ENCODE data around the gene CDH13.

CDH13 gene

DNA sequence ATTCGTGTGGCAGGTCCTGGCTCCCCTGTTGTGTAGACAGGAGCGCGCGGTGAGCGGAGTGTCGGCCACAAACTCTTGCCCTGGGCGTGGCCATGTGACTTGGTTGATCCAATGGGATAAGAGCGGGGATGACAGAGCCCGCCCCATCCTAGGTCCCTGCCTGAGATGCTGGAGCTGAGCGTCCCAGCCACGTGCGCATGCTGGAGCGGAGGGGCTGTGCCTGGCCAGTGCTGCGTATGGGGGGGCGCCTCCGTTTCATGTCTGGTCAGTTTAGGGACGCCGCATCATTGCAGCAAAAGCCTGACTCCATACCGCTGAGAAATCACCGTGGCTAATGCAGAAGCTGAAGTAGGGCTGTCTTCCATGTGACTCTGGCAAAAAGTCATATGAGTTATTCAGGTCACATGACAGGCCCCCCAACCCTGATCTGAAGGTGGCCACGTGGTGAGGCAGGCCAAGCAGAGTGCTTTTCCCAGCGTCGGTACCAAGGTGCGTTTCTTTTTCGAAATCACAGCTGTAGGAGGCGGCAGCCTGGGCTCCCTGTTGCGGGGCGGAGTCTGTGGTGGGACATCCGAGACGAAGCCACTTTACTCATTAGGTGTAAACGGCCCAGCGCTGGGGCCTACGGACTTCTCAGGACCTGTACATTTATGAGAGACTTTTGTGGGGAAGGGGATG lies 1203.5 kb downstream of the CDH13 start:
- DNase-seq (ENCODE audit: low read depth in 2 of 2): no peak

GRCh38 chr16:83830769-83831455 lies 1204.1 kb downstream of the CDH13 start:
- no peak for DNase-seq (ENCODE audit: low read depth in 2 of 2)

DNA sequence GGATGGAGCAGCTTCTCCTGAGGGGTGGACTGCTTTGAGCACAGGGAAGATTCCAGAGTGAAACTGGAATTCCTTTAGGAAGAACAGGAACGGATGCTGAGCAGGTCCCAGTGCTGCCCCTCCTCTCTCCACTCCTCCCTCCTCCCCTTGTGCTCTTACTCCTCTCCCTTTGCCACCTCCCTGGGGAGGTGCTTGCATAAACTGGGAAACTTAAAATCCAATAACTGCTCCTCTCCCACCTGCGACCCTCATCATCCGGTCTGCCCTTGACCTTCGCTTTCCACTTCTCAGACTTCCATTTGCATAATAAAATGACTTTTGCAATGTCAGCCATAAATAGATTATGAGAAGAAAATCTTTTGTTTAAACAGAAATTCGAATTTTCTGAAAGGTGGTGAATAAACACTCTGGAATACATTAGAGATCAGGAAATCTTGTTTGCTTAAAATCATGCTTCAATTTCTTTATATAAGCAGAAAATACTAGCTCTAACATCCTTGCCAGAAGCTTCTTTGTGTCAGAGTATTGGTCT lies 1204.8 kb downstream of the CDH13 start:
- no peak for DNase-seq (ENCODE audit: low read depth in 2 of 2)

GRCh38 chr16:83833921-83834320 lies 1207.2 kb downstream of the CDH13 start:
- no peak for DNase-seq (ENCODE audit: low read depth in 2 of 2)

DNA sequence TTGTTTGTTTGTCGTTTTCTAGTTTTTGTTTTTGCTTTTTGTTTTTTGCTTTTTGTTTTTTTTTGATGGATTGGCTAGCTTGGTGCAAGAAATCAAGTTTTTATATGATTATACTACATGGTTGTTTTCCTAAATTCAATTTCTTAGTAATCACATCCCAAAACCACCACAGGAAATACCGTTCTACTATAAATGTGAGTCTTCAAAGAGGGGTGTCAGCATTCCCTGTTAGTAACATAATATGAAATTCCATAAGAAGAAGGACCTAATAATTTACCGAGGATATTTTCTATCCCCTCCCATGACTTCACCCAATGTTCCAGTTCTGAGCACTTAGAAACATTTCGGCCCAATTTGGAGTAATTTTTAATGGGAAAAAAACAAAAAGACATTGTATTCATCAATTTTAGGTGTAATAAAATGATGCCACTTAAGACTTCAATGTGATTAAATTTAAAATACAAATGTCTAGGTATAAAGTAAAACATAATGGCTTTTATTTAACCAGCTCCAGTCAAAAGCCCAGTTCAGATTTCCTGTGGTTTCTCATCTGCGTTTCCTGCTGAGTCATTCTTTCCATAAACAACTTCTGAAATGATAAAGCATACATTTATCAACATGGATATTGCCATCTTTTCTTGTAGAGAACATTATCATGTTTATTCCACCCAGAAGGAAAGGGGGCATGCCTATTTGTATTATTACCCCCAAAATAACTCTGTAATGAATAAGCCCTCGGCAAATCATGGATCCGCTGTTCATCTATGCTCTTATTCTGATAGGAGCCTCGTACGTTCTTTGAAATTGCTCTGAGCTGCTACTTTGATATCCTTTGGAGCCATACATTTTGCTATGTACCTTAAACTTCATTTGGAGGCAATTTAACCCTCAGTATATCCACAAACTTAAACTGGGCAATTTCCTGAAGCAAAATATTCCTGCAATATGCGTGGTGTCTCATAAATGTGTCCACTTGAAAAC lies 1209.1 kb downstream of the CDH13 start:
- no peak for DNase-seq (ENCODE audit: low read depth in 2 of 2)

DNA sequence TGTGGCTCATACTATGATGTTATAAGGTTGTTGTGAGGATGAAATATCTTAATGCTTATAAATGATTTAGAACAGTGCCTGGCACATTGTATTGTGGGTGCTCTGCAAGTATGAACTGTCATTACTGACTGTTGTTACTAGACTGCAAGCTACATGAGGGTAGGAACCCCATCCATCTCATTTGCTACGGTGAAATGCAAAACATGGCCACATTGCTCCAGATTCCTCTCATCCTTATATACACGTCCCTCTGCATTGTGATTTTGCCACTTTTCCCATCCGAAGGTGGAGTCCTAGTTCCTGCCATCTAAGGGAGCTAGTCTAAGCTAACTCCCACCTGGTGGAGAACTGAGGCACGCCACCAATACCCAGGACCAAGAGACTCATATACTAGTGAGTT lies 1210.8 kb downstream of the CDH13 start:
- no peak for DNase-seq (ENCODE audit: low read depth in 2 of 2)

DNA sequence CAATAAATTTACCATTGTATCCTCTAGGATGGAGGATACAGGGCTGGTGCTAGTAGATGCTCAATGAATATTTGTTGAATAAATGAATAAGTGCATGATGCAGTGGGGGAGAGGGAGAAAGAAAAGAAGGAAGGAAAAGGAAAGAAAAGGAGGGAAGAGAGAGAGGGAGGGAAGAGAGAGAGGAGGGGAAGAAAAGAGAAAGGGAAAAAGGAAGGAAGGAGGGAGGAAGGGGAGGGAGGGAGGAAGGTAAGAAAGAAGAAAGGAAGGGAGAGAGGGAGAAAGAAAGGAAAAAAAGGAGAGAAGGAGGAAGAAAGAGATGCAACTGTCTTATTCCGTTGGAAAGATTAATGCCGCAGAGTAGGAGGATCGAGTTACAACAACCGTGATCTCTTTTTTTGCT lies 1211.4 kb downstream of the CDH13 start:
- DNase-seq (ENCODE audit: low read depth in 2 of 2): no peak

GRCh38 chr16:83839561-83839960 lies 1212.8 kb downstream of the CDH13 start:
- DNase-seq (ENCODE audit: low read depth in 2 of 2): no peak

GRCh38 chr16:83840060-83840617 lies 1213.4 kb downstream of the CDH13 start:
- DNase-seq (ENCODE audit: low read depth in 2 of 2): no peak

DNA sequence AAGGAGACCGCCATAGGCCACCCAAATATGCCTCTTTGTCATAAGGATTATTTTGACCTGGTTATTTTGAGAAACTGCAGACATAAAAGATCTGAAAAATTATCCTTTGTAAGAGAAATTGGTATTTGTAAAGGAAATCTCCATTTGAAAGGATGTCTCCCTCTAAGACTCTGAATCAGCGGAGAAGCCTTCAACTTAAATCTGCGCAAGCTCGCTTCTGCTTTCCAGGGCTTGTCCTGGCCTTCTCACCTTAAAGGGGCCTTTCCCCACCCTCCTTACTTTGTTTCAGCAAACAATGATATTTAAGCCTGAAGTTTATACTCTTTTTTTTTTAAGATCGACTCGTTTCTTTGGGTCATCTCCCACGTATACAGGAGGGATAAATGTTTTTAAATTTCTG lies 1215.5 kb downstream of the CDH13 start:
- no peak for DNase-seq (ENCODE audit: low read depth in 2 of 2)

GRCh38 chr16:83842756-83843507 lies 1216.2 kb downstream of the CDH13 start:
- no peak for DNase-seq (ENCODE audit: low read depth in 2 of 2)

DNA sequence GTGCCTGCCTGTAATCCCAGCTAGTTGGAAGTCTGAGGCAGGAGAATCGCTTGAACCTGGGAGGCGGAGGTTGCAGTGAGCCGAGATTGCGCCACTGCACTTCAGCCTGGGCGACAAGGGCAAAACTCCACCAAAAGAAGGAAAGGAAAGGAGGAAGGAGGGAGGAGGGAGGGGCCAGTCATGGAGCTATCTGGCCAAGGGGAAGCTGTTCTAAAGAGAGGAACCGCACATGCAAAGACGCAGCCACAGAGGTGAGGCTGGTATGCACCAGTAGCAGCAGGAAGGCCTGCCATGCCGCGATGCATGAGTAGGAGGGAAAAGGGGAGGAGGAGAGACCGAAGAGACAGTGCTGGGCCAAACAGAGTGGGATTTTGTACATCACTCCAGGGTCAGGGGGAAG lies 1216.9 kb downstream of the CDH13 start:
- DNase-seq (ENCODE audit: low read depth in 2 of 2): no peak

DNA sequence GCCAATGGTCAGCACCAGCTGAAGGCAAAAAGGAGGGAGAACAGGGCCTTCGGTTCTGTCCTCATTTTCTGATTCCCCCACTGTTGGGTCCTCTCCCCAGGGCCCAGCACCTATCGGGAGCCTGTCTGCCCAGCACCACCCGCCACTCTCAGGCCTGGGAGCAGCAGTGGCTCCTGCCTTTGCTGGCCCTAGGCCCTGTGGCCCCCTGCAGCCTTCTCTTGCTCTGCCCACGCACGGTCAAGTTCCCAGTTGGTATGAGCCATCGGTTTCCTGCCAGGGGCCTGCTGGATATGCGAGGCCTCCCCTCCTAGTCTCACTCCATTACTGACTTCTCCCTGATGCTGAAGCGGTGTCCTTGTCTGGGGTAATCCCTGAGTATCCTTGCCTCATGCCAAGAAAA lies 1218.5 kb downstream of the CDH13 start:
- no peak for DNase-seq (ENCODE audit: low read depth in 2 of 2)

DNA sequence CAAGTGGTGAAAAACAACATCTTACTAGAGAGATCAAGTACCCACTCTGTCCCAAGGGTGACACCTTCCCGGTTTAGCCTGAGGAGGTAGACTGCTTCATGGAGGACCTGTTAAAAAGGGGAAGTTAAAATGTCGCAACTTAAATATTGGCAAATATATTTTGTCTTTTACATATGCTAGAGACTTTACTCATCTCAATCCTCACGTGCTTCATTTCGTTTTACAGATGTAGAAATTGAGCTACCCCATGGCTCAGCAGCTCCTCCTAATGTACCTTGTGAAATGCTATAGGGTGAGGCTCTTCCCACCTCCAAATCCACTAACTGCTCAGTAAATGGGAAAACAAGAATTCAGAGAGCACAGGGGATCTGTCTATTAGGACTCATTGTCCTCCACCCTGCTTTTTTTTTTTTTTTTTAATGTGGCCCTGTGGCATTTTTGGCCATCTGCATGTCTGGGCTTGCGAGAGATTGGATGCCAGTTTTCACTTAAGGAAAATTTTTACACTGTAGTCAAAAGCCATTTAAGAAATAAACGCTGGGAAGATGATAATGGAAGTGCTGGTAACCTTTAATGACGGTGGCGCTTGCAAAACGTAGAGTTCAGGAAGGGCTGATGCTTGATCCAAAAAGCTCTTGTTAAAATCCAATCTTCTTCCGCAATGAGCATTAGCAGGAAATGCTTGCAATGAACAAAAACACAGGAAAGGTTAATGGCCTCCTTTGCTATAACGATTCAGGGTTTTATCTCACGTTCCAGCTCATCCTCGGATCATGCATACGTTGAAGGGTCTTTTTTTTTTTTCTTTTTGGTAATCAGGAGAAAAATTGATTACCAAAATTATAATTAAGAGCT lies 1220.8 kb downstream of the CDH13 start:
- DNase-seq (ENCODE audit: low read depth in 2 of 2): no peak

GRCh38 chr16:83849421-83849820 lies 1222.7 kb downstream of the CDH13 start:
- no peak for DNase-seq (ENCODE audit: low read depth in 2 of 2)

Data from stimulated activated CD4-positive, alpha-beta T cell treated with anti-CD3 and anti-CD28 coated beads, Interleukin-4, amount 100 ng/mL, for 48 hours (primary cell).